CD4-positive, alpha-beta T cell (primary cell): ENCODE measurements around the gene PDZD8. TPM values are rescaled to one million over a fixed set of nuclear protein-coding genes. Genes with fewer than 3 reads are reported as not detected.

Experiments
- ATAC-seq: fragments of 200-7000 bp; cut with Tn5 transposase; one replicate; pipeline ENCODE4 v1.10.0; 2022; ENCODE audit warnings: mild to moderate bottlenecking; ENCODE audit not compliant: poor library complexity
- CTCF ChIA-PET: fragments of 350-600 bp; sonication (Branson Sonifier 250); formaldehyde crosslinking; loops from one replicate; lab custom pipeline; 2021; ENCODE audit warnings: antibody characterized with exemption, inconsistent platforms; lab: Charles Lee
- POLR2A ChIA-PET: fragments of 350-600 bp; sonication (Branson Sonifier 250); formaldehyde crosslinking; loops from one replicate; lab custom pipeline; 2021; ENCODE audit warnings: antibody characterized with exemption, inconsistent platforms; lab: Charles Lee
- DNase-seq, 14 experiments: peaks; one replicate each; pipeline ENCODE4 v3.0.0-alpha.2; 2013 to 2020; ENCODE audit warnings: mixed read lengths in 2 of 14
- H3K27ac ChIP-seq, 2 donors: one replicate each; pipeline versions ENCODE4 v1.5.1 to v1.7.0; 2013; ENCODE audit warnings: low read length in 2 of 2, low read depth in 1 of 2, mild to moderate bottlenecking in 1 of 2
- H3K27me3 ChIP-seq, 2 experiments: 1 replicate in 1 of 2; 2 replicates in 1 of 2; pipeline versions ENCODE4 v1.6.1 to v1.7.0; 2013; ENCODE audit warnings: low read length in 2 of 2, control low read depth in 1 of 2, mild to moderate bottlenecking in 1 of 2, moderate library complexity in 1 of 2; ENCODE audit not compliant: insufficient read depth in 2 of 2, control insufficient read depth in 1 of 2
- H3K36me3 ChIP-seq: one replicate; pipeline ENCODE4 v1.6.1; 2013; ENCODE audit warnings: low read length, control low read depth; ENCODE audit not compliant: insufficient read depth
- H3K4me1 ChIP-seq: one replicate; pipeline ENCODE4 v1.6.1; 2013; ENCODE audit warnings: low read length, control low read depth; ENCODE audit not compliant: insufficient read depth
- H3K4me3 ChIP-seq: one replicate; pipeline ENCODE4 v1.5.1; 2013; ENCODE audit warnings: mild to moderate bottlenecking, low read length, moderate library complexity
- H3K9me3 ChIP-seq, 2 experiments: 1 replicate in 1 of 2; 2 replicates in 1 of 2; pipeline versions ENCODE4 v1.6.1 to v1.7.0; 2013; ENCODE audit warnings: low read length in 2 of 2, mild to moderate bottlenecking in 2 of 2, control low read depth in 1 of 2, moderate library complexity in 1 of 2; ENCODE audit not compliant: control insufficient read depth in 1 of 2, insufficient read depth in 1 of 2
- H3K27ac Mint-ChIP-seq: one replicate; pipeline ENCODE4 v1.8.0; 2020; ENCODE audit warnings: mixed read lengths
- H3K27me3 Mint-ChIP-seq: one replicate; pipeline ENCODE4 v1.8.0; 2021; ENCODE audit warnings: mixed read lengths
- H3K36me3 Mint-ChIP-seq: one replicate; pipeline ENCODE4 v1.8.0; 2021; ENCODE audit warnings: low read depth, mixed read lengths
- H3K4me1 Mint-ChIP-seq: one replicate; pipeline ENCODE4 v1.8.0; 2021; ENCODE audit warnings: low read depth, mixed read lengths
- H3K4me3 Mint-ChIP-seq: one replicate; pipeline ENCODE4 v1.8.0; 2020; ENCODE audit warnings: mild to moderate bottlenecking, mixed read lengths
- H3K9me3 Mint-ChIP-seq: one replicate; pipeline ENCODE4 v1.8.0; 2020; ENCODE audit warnings: mixed read lengths
- intact Hi-C, 2 experiments: fragments of 100-400 bp; cut with DNase I in 1 of 2; cut with micrococcal nuclease in 1 of 2; formaldehyde crosslinking; loops; one replicate each; pipeline versions ENCODE4 v1.15.1 to v1.9.0; 2023 to 2025; cut with DNase I, micrococcal nuclease
- total RNA-seq, 174 experiments: library from RNA in 2 of 174; stranded (reverse) in 2 of 174; gene quantifications; one replicate each; pipeline ENCODE4 v1.2.3 and lab custom pipeline; 2021 to 2026
- TF ChIP-seq, protein P1 (sequence below): fragments of 200-600 bp; IDR thresholded peaks from one replicate; pipeline ENCODE4 v1.8.0; 2022; ENCODE audit warnings: antibody characterized with exemption, mild to moderate bottlenecking

PDZD8 gene
- total RNA-seq, 2 experiments from 2014 or later, result 25.2 to 31.1 TPM

DNA sequence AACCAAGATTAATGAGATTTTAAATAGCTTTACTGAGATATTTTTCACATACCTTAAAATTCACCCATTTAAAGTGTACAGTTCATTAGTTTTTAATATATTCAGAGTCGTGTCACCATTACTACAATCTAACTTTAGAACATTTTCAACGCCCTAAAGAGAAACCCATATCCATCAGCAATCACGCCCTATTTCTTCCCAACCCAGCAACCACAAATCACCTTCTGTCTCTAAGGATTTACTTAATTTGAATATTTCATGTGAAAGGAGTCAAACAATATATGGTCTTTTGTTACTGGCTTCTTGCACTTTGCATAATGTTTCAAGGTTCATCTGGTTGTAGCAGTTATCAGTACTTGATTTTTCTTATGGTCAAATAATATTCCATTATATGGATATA is 25.1 kb upstream of the PDZD8 start:
- Histone ChIP-seq H3K9me3 (no peaks in the 10 kb centered on the region), H3K36me3 (no peaks in the 10 kb centered on the region), H3K4me3 (no peak overlapping the region), H3K27ac (no peak overlapping the region), H3K4me1 (no peaks in the 10 kb centered on the region), H3K27me3 (peaks cover 0 to 3% of the 10 kb centered on the region in 2 experiments)
- CTCF ChIA-PET, result no interaction called here
- TF ChIP-seq, protein P1, sequence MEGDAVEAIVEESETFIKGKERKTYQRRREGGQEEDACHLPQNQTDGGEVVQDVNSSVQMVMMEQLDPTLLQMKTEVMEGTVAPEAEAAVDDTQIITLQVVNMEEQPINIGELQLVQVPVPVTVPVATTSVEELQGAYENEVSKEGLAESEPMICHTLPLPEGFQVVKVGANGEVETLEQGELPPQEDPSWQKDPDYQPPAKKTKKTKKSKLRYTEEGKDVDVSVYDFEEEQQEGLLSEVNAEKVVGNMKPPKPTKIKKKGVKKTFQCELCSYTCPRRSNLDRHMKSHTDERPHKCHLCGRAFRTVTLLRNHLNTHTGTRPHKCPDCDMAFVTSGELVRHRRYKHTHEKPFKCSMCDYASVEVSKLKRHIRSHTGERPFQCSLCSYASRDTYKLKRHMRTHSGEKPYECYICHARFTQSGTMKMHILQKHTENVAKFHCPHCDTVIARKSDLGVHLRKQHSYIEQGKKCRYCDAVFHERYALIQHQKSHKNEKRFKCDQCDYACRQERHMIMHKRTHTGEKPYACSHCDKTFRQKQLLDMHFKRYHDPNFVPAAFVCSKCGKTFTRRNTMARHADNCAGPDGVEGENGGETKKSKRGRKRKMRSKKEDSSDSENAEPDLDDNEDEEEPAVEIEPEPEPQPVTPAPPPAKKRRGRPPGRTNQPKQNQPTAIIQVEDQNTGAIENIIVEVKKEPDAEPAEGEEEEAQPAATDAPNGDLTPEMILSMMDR, result no peak
- no peak for DNase-seq
- Mint-ChIP-seq H3K9me3 (no peaks in the 10 kb centered on the region), H3K27me3 (peaks cover 7% of the 10 kb centered on the region), H3K36me3 (no peaks in the 10 kb centered on the region), H3K4me1 (no peaks in the 10 kb centered on the region), H3K27ac (no peak overlapping the region), H3K4me3 (no peak overlapping the region)
- POLR2A ChIA-PET, result no interaction called here
- intact Hi-C loops, result no loop called here
- ATAC-seq, result no peak

DNA sequence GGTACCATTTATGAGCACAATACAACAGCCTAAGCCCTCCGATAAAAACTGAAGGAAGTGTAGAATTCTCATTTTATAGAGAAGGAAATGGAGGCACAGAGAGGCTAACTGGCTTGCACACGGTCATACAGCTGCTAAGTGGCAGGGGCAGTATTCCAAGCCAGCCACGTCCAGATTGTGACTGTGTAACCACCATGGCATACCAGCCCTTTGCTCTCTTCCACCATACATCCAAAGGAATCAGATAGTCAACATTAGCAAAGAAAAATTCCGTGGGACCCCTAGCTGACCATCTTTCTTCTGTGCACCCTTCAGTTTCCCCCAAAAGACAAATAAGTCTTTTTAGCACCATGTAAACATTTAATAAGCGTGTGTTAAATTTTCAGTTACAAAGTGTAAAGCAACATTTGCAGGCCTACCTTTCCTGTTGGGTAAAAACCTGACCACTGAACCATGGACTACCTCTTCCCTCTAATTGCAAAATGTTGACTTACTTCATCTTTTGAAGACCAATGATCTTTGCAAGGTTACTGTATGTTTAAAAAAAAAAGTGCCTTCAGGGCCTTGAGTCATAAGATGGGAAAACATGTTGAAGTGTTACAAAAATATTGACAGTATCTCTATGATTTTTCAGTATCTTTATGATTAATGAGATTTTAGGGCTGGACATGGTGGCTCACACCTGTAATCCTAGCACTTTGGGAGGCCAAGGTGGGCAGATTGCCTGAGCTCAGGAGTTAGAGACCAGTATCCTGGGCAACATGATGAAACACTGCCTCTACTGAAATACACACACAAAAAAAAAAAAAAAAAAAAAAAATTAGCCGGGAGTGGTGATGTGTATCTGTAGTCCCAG is 24.3 kb upstream of the PDZD8 start:
- no peak overlapping the region for H3K27ac ChIP-seq
- no peaks in the 10 kb centered on the region for H3K9me3 Mint-ChIP-seq

DNA sequence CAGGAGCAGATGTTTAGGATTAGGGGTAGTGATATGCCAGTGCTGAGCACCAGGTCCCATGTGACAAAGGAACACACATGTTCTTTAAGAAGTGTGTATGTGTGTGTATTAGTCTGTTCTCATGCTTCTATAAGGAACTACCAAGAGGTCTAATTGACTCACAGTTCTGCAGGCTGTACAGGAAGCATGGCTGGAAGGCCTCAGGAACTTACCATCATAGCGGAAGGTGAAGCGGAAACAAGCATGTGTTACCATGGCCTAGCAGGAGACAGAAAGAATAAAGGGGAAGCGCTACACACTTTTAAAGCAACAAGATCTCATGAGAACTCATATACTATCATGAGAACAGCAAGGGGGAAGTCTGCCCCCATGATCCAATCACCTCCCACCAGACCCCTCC is 22.8 kb upstream of the PDZD8 start:
- Histone ChIP-seq H3K27me3 (peaks cover 0 to 1% of the 10 kb centered on the region in 2 experiments), H3K27ac (no peak overlapping the region), H3K9me3 (no peaks in the 10 kb centered on the region), H3K4me1 (no peaks in the 10 kb centered on the region), H3K36me3 (no peaks in the 10 kb centered on the region), H3K4me3 (no peak overlapping the region)
- ChIA-PET POLR2A (no interaction called here), CTCF (no interaction called here)
- Mint-ChIP-seq H3K4me1 (no peaks in the 10 kb centered on the region), H3K4me3 (no peak overlapping the region), H3K9me3 (no peaks in the 10 kb centered on the region), H3K36me3 (no peaks in the 10 kb centered on the region), H3K27ac (no peak overlapping the region), H3K27me3 (peaks cover 19% of the 10 kb centered on the region)
- DNase-seq (no peak), ATAC-seq (no peak)
- TF ChIP-seq, protein P1, result no peak
- intact Hi-C loops, result no loop called here

More for the DNA sequence above, 24.3 kb upstream of the PDZD8 start:
- DNase-seq, result no peak
- H3K4me3 ChIP-seq, result no peak overlapping the region
- peaks cover 0 to 3% of the 10 kb centered on the region in 2 experiments for H3K27me3 ChIP-seq
- Mint-ChIP-seq H3K27ac (no peak overlapping the region), H3K4me3 (no peak overlapping the region), H3K4me1 (no peaks in the 10 kb centered on the region), H3K36me3 (no peaks in the 10 kb centered on the region), H3K27me3 (peaks cover 14% of the 10 kb centered on the region)
- no peaks in the 10 kb centered on the region for H3K9me3 ChIP-seq
- ChIA-PET POLR2A (no interaction called here), CTCF (no interaction called here)
- no peak for ATAC-seq
- intact Hi-C loops, result no loop called here
- TF ChIP-seq, protein P1, result no peak
- no peaks in the 10 kb centered on the region for H3K36me3 ChIP-seq
- H3K4me1 ChIP-seq, result no peaks in the 10 kb centered on the region
